H1 (cell line): Measurements from ENCODE around the gene UBE2E2. TPM values are rescaled to one million over a fixed set of nuclear protein-coding genes. Genes with fewer than 3 reads are reported as not detected.

Source experiments
- CTCF ChIA-PET: fragments of 300-600 bp; sonication (Branson Sonifier 250); formaldehyde crosslinking; loops from one replicate; lab custom pipeline; 2021; ENCODE audit not compliant: partially characterized antibody; lab: Charles Lee
- POLR2A ChIA-PET: fragments of 300-600 bp; sonication (Branson Sonifier 250); formaldehyde crosslinking; loops from one replicate; lab custom pipeline; 2021; ENCODE audit warnings: inconsistent platforms; ENCODE audit not compliant: partially characterized antibody; lab: Charles Lee
- DNase-seq, 2 experiments: peaks; one replicate each; pipeline versions ENCODE4 v3.0.0 to v3.0.0-alpha.2; 2010 to 2022; ENCODE audit warnings: low spot score in 2 of 2, low read depth in 1 of 2, mixed read lengths in 1 of 2
- FAIRE-seq: peaks from 2 replicates; lab custom pipeline; 2011; peaks lifted over from hg19 to GRCh38; lab: Jason Lieb, UNC
- H2AFZ ChIP-seq: 2 replicates; pipeline ENCODE4 v1.8.1; 2012; ENCODE audit warnings: low read length, inconsistent platforms
- H2AK5ac ChIP-seq: 2 replicates; pipeline ENCODE4 v1.6.1; 2013; ENCODE audit warnings: low read depth, low read length
- H2BK120ac ChIP-seq: replicated peaks from 2 replicates; pipeline ENCODE3; 2013; ENCODE audit warnings: low read depth, low read length, inconsistent platforms
- H2BK12ac ChIP-seq: 2 replicates; pipeline ENCODE4 v1.6.1; 2013; ENCODE audit warnings: low read depth, low read length
- H2BK15ac ChIP-seq: 2 replicates; pipeline ENCODE4 v1.6.1; 2013; ENCODE audit warnings: low read length
- H2BK20ac ChIP-seq: 2 replicates; pipeline ENCODE4 v1.6.1; 2013; ENCODE audit warnings: low read length
- H2BK5ac ChIP-seq: 2 replicates; pipeline ENCODE4 v1.6.1; 2013; ENCODE audit warnings: low read depth, low read length
- H3K14ac ChIP-seq: 2 replicates; pipeline ENCODE4 v1.6.1; 2013; ENCODE audit warnings: inconsistent platforms; ENCODE audit not compliant: insufficient read length
- H3K18ac ChIP-seq: 2 replicates; pipeline ENCODE4 v1.6.1; 2013; ENCODE audit warnings: low read length; ENCODE audit errors: extremely low read depth
- H3K23ac ChIP-seq: 2 replicates; pipeline ENCODE4 v1.6.1; 2013; ENCODE audit warnings: inconsistent platforms; ENCODE audit not compliant: insufficient read length
- H3K23me2 ChIP-seq: 2 replicates; pipeline ENCODE4 v1.6.1; 2013; ENCODE audit warnings: low read depth, low read length
- H3K27ac ChIP-seq: 2 replicates; pipeline ENCODE4 v1.6.1; 2011; ENCODE audit warnings: low read depth, low read length, inconsistent platforms
- H3K27me3 ChIP-seq, 4 experiments: replicated peaks in 1 of 4; 1 replicate in 1 of 4; 2 replicates in 3 of 4; pipeline versions ENCODE4 v1.6.1 to v1.8.1; 2011 to 2013; ENCODE audit warnings: low read length in 3 of 4, mild to moderate bottlenecking in 3 of 4, inconsistent platforms in 2 of 4, mixed read lengths in 2 of 4, moderate library complexity in 1 of 4; ENCODE audit not compliant: control insufficient read depth in 3 of 4, insufficient read depth in 3 of 4; ENCODE audit errors: extremely low read depth in 1 of 4
- H3K36me3 ChIP-seq, 4 experiments: 2 replicates each; pipeline versions ENCODE4 v1.6.1 to v1.8.1; 2011 to 2013; ENCODE audit warnings: mild to moderate bottlenecking in 4 of 4, low read length in 3 of 4, moderate library complexity in 2 of 4, control low read depth in 1 of 4, inconsistent platforms in 1 of 4; ENCODE audit not compliant: insufficient read depth in 4 of 4, control insufficient read depth in 2 of 4
- H3K4ac ChIP-seq: replicated peaks from 2 replicates; pipeline ENCODE3; 2013; ENCODE audit warnings: low read length, low read depth, mixed read lengths, inconsistent platforms; ENCODE audit not compliant: insufficient read length
- H3K4me1 ChIP-seq, 4 experiments: replicated peaks in 1 of 4; 1 replicate in 1 of 4; 2 replicates in 3 of 4; pipeline versions ENCODE4 v1.6.1 to v1.8.1; 2011 to 2013; ENCODE audit warnings: low read length in 3 of 4, inconsistent platforms in 2 of 4, mixed read lengths in 1 of 4; ENCODE audit not compliant: insufficient read depth in 4 of 4, control insufficient read depth in 3 of 4
- H3K4me2 ChIP-seq, 2 experiments: 2 replicates each; pipeline versions ENCODE4 v1.6.1 to v1.8.1; 2011 to 2013; ENCODE audit warnings: low read depth in 2 of 2, low read length in 2 of 2, control low read depth in 1 of 2, inconsistent platforms in 1 of 2, mild to moderate bottlenecking in 1 of 2; ENCODE audit not compliant: insufficient read depth in 1 of 2
- H3K4me3 ChIP-seq, 4 experiments: fragments of 200-600, 300-600 bp in 1 of 4; sonication (generic), shearing (Covaris generic), sonication (Bioruptor Twin) in 1 of 4; 2 replicates each; pipeline versions ENCODE4 v1.5.1 to v1.8.1; 2011 to 2016; ENCODE audit warnings: low read length in 4 of 4, low read depth in 3 of 4, control low read depth in 2 of 4, inconsistent platforms in 2 of 4, mild to moderate bottlenecking in 2 of 4, mixed read lengths in 1 of 4, moderate library complexity in 1 of 4; ENCODE audit not compliant: insufficient read depth in 2 of 4; ENCODE audit errors: extremely low read depth in 1 of 4
- H3K56ac ChIP-seq: replicated peaks from 2 replicates; pipeline ENCODE3; 2013; ENCODE audit warnings: low read depth, mild to moderate bottlenecking, mixed read lengths, low read length, inconsistent platforms; ENCODE audit not compliant: insufficient read length
- H3K79me1 ChIP-seq: 2 replicates; pipeline ENCODE4 v1.6.1; 2013; ENCODE audit warnings: low read depth, low read length, control low read depth
- H3K79me2 ChIP-seq, 2 experiments: 2 replicates each; pipeline versions ENCODE4 v1.6.1 to v1.8.1; 2012 to 2013; ENCODE audit warnings: low read length in 2 of 2, mild to moderate bottlenecking in 2 of 2, inconsistent platforms in 1 of 2; ENCODE audit not compliant: insufficient read depth in 2 of 2, control insufficient read depth in 1 of 2
- H3K9ac ChIP-seq, 4 experiments: replicated peaks in 1 of 4; 1 replicate in 1 of 4; 2 replicates in 3 of 4; pipeline versions ENCODE4 v1.6.1 to v1.8.1; 2011 to 2013; ENCODE audit warnings: low read depth in 3 of 4, low read length in 3 of 4, control low read depth in 2 of 4, mild to moderate bottlenecking in 2 of 4, moderate library complexity in 2 of 4, inconsistent platforms in 1 of 4; ENCODE audit errors: extremely low read depth in 1 of 4
- H3K9me3 ChIP-seq, 2 experiments: 2 replicates each; pipeline versions ENCODE4 v1.6.1 to v1.8.1; 2012 to 2013; ENCODE audit warnings: mild to moderate bottlenecking in 2 of 2, moderate library complexity in 2 of 2, control low read depth in 1 of 2, inconsistent platforms in 1 of 2, low read depth in 1 of 2, low read length in 1 of 2, mixed read lengths in 1 of 2; ENCODE audit not compliant: insufficient read depth in 2 of 2
- H4K20me1 ChIP-seq, 2 experiments: replicated peaks in 1 of 2; 2 replicates each; pipeline versions ENCODE3 to v1.8.1; 2011 to 2013; ENCODE audit warnings: inconsistent platforms in 2 of 2, low read length in 2 of 2, mild to moderate bottlenecking in 1 of 2; ENCODE audit not compliant: insufficient read depth in 2 of 2, control insufficient read depth in 1 of 2
- H4K5ac ChIP-seq: 2 replicates; pipeline ENCODE4 v1.6.1; 2013; ENCODE audit warnings: low read length, low read depth, mixed read lengths, inconsistent platforms; ENCODE audit not compliant: insufficient read length
- H4K8ac ChIP-seq: 2 replicates; pipeline ENCODE4 v1.8.0; 2013; ENCODE audit warnings: mild to moderate bottlenecking, moderate library complexity, low read length, inconsistent platforms; ENCODE audit not compliant: insufficient read depth; ENCODE audit errors: extremely low read depth
- H4K91ac ChIP-seq: replicated peaks from 2 replicates; pipeline ENCODE3; 2013; ENCODE audit warnings: low read length, mixed read lengths, inconsistent platforms; ENCODE audit not compliant: insufficient read length
- EP300 ChIP-seq, 2 experiments: IDR thresholded peaks; 1 replicate in 1 of 2; 2 replicates in 1 of 2; pipeline ENCODE4 v1.6.1; 2011 to 2012; ENCODE audit warnings: low read depth in 2 of 2, low read length in 2 of 2, mild to moderate bottlenecking in 2 of 2, borderline replicate concordance in 1 of 2, inconsistent platforms in 1 of 2, moderate library complexity in 1 of 2
- KDM1A ChIP-seq: fragments of 200-600, 300-600 bp; sonication (generic); IDR thresholded peaks from 2 replicates; pipeline ENCODE4 v1.7.1; 2016; ENCODE audit warnings: mild to moderate bottlenecking, low read length, borderline replicate concordance
- TCF12 ChIP-seq: IDR thresholded peaks from 2 replicates; pipeline ENCODE4 v1.6.1; 2011; ENCODE audit warnings: low read depth, mild to moderate bottlenecking, low read length
- WGBS, 2 experiments: shearing (Covaris generic) in 1 of 2; methylation state at CpG; one replicate each; pipeline versions ENCODE4 v1.1.6 to v1.1.7; 2013 to 2015; ENCODE audit warnings: low lambda C conversion rate in 2 of 2, mixed read lengths in 2 of 2, inconsistent platforms in 1 of 2, low coverage in 1 of 2, missing lambda C conversion rate in 1 of 2; ENCODE audit not compliant: insufficient replicate concordance in 2 of 2, insufficient coverage in 1 of 2, insufficient read length in 1 of 2; ENCODE audit errors: extremely low coverage in 1 of 2, missing lambda C conversion rate in 1 of 2; 5-methylcytosine and 5-hydroxymethylcytosine counted together
- polyA plus RNA-seq, 7 experiments: library from polyadenylated mRNA; depleted of rRNA in 3 of 7; stranded (reverse) in 5 of 7; unstranded in 2 of 7; fragments of >200 nt in 5 of 7; fragments of 200-250 nt in 2 of 7; gene quantifications; 1 replicate in 5 of 7; 2 replicates in 1 of 7; 4 replicates in 1 of 7; pipeline versions ENCODE4 v1.2.1 to v1.2.3, GENCODE V29; 2011 to 2013; ENCODE audit warnings: missing spikeins in 2 of 7, mixed read lengths in 2 of 7
- total RNA-seq: library from RNA; stranded (reverse); fragmentation: NEBNext Ultra II Directional; extraction: Animal tissue kit (Norgen Biotek cat#: 25700); gene quantifications from 2 replicates; pipeline ENCODE4 v1.2.1, GENCODE V29; 2021

Gene UBE2E2
- total and polyA plus RNA-seq, 2 of the 8 experiments (the other 6 are each of a cell fraction or from before 2014, with no cell fraction given) = 57.6 to 70.6 TPM

GRCh38 chr3:23389089-23389488 lies 186.0 kb downstream of the UBE2E2 start:
- Histone ChIP-seq H2BK5ac (no peak overlapping the region), H3K56ac (no peak overlapping the region), H3K23ac (no peak overlapping the region), H2BK120ac (no peak overlapping the region), H2AFZ (no peak overlapping the region), H2BK15ac (no peak overlapping the region), H4K8ac (no peak overlapping the region), H3K23me2 (no peaks in the 10 kb centered on the region), H3K79me2 (peaks cover 0 to 16% of the 10 kb centered on the region in 2 experiments; a peak in 1 of 4 replicates), H2BK12ac (no peak overlapping the region), H2AK5ac (no peak overlapping the region), H3K27ac (0 out of 2 replicates have a peak overlapping the region, but pooled peaks have one; percentile 12), H2BK20ac (peak overlapping the region; percentile 6; the same call in 1 of the 2 replicates), H3K18ac (no peak overlapping the region), H3K4me2 (peak overlapping the region in 1 of 2 experiments; percentile 41; a peak in 1 of 4 replicates), H3K27me3 (no peaks in the 10 kb centered on the region), H3K4ac (no peak overlapping the region), H3K14ac (no peak overlapping the region), H4K20me1 (no peaks in the 10 kb centered on the region), H3K9ac (no peak overlapping the region; a peak in 1 of 7 replicates), H3K79me1 (no peaks in the 10 kb centered on the region; the same call in 1 of the 2 replicates), H3K4me1 (peaks cover 0 to 5% (median 2%) of the 10 kb centered on the region in 4 experiments; a peak in 5 of 7 replicates), H3K36me3 (no peaks in the 10 kb centered on the region), H4K91ac (no peak overlapping the region), H4K5ac (no peak overlapping the region), H3K9me3 (no peaks in the 10 kb centered on the region)
- ChIA-PET POLR2A (interaction anchor here (1.0 to 1.3 kb wide), 2 partner anchors 9 to 24 kb away, joined by 3 to 4 read pairs; no protein-coding TSS in a partner anchor), CTCF (no interaction called here)
- 44% methylated on average over 5 of the region's 5 CpGs; no CpG with 5 or more reads in 1 of the 2 experiments for WGBS, 2 experiments
- peak in 1 of 2 experiments; percentile 43 for DNase-seq
- TF ChIP-seq EP300 (IDR thresholded peaks at IDR 0.05; ENCODE audit: borderline replicate concordance in 1 of 2, low read depth in 2 of 2, low read length in 2 of 2) (0 out of 3 replicates have a peak, but pooled peaks of 1 of the 2 experiments have one; percentile 39), TCF12 (peak; percentile 94), KDM1A (no peak)
- TF ChIP-seq, all 59 proteins: peak for 2
- H3K4me3 ChIP-seq = no peak overlapping the region
- FAIRE-seq = peak; percentile 68
